ENCODE data around the gene GNG14.

GNG14 gene

DNA sequence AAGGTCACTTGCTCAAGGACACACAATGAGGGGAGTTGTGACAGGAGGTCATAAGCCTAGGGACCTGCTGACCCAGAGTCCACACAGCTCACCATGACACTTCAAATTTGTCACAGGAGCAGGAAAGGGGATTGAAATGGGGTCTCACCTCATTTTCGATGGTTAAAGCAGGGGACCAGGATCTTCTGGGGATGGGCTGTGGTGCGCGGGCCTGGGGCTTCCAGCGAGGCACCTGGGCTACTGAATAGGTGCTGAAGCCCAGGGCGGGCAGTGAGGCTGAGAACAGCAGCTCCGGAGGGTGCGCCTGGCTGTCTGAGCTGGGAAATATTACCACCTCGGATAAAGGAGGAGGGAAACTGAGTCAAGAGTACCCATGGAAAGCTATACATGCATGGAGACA, 32.3 kb upstream of the GNG14 start:
- no peak overlapping the region for H2AFZ ChIP-seq (ENCODE audit: low read depth, low read length)
- H2BK120ac ChIP-seq (ENCODE audit: low read depth, low read length): no peak overlapping the region
- no peak overlapping the region for H3K23ac ChIP-seq (ENCODE audit: low read length in 2 of 2)
- H2BK15ac ChIP-seq (ENCODE audit: low read depth, poor library complexity, severe bottlenecking): no peak overlapping the region
- H3K79me1 ChIP-seq (replicated peaks; ENCODE audit: low read length, poor library complexity, severe bottlenecking): peaks cover 6% of the 10 kb centered on the region
- peaks cover 50 to 66% of the 10 kb centered on the region in 2 experiments for H3K36me3 ChIP-seq (ENCODE audit: control insufficient read depth in 1 of 2, insufficient read depth in 2 of 2, low read depth in 1 of 2, low read length in 2 of 2)
- H3K9ac ChIP-seq (ENCODE audit: low read length): no peak overlapping the region
- H2BK5ac ChIP-seq (ENCODE audit: low read depth, low read length, poor library complexity, severe bottlenecking): no peak overlapping the region
- DNase-seq: no peak
- H3K18ac ChIP-seq (ENCODE audit: low read depth in 1 of 2, low read length in 2 of 2): no peak overlapping the region
- 97% methylated on average over 8 of the region's 8 CpGs for WGBS
- H4K8ac ChIP-seq (ENCODE audit: low read length): no peak overlapping the region
- no peak overlapping the region for H3K14ac ChIP-seq (ENCODE audit: low read length in 2 of 2)
- H2BK12ac ChIP-seq (ENCODE audit: low read length in 2 of 2): no peak overlapping the region
- no peak overlapping the region for H4K91ac ChIP-seq (ENCODE audit: low read length)
- H3K4me2 ChIP-seq (ENCODE audit: low read length, poor library complexity, severe bottlenecking): no peak overlapping the region
- no peak overlapping the region for H3K4ac ChIP-seq (ENCODE audit: low read depth in 1 of 2, low read length in 2 of 2)
- H3K4me3 ChIP-seq (ENCODE audit: insufficient read depth in 1 of 2, low read depth in 1 of 2, low read length in 2 of 2): no peak overlapping the region
- no peak overlapping the region for H3K27ac ChIP-seq (ENCODE audit: low read length, poor library complexity, severe bottlenecking)
- no peaks in the 10 kb centered on the region for H3K9me3 ChIP-seq (ENCODE audit: control insufficient read depth, low read length)
- no peaks in the 10 kb centered on the region for H3K27me3 ChIP-seq (ENCODE audit: control insufficient read depth in 1 of 2, insufficient read depth in 1 of 2, low read length in 2 of 2)
- H2AK5ac ChIP-seq (ENCODE audit: low read length, severe bottlenecking): no peak overlapping the region
- H3K4me1 ChIP-seq (ENCODE audit: control insufficient read depth, insufficient read depth, low read depth, low read length): no peaks in the 10 kb centered on the region

DNA sequence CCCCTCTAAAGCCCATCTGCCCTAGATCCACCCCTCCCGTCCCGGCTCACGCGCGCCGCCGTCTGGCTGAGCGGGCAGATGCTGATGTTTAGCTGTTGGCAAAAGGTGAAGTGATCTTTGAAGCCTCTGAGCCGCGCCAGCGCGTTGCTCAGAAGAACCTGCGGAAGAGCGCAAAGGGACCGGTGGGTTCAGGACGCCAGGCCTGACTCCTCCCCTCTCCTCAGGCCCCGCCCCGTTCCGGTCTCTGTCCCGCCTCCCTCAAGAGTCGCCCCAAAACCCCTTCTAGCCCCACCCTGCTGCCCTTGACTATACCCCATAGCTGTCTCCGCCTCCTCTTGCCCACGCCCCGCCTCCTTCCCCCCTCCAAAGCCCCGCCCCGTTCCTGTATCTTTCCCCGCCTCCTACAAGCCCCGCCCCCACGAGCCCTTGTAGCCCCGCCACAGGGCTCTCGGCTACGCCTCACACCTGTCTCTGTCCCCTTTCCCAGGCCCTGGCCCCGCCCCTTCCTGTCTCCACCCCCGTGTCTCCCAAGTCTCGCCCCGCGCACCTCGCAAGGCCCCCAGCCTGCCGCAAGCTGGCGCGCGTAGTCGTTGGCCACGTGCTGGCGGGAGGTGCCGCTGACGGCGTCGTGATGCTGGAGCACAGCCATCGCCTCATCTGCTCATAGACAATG, 30.8 kb upstream of the GNG14 start:
- H4K91ac ChIP-seq (ENCODE audit: low read length): peak overlapping the region; percentile 83
- DNase-seq: no peak
- no peak overlapping the region for H2BK12ac ChIP-seq (ENCODE audit: low read length in 2 of 2)
- no peak overlapping the region for H2AK5ac ChIP-seq (ENCODE audit: low read length, severe bottlenecking)
- H3K23ac ChIP-seq (ENCODE audit: low read length in 2 of 2): no peak overlapping the region
- no peak overlapping the region for H3K18ac ChIP-seq (ENCODE audit: low read depth in 1 of 2, low read length in 2 of 2)
- no peaks in the 10 kb centered on the region for H3K4me1 ChIP-seq (ENCODE audit: control insufficient read depth, insufficient read depth, low read depth, low read length)
- 88% methylated on average over 50 of the region's 50 CpGs for WGBS
- H3K14ac ChIP-seq (ENCODE audit: low read length in 2 of 2): no peak overlapping the region
- peaks cover 53 to 76% of the 10 kb centered on the region in 2 experiments for H3K36me3 ChIP-seq (ENCODE audit: control insufficient read depth in 1 of 2, insufficient read depth in 2 of 2, low read depth in 1 of 2, low read length in 2 of 2)
- H3K4ac ChIP-seq (ENCODE audit: low read depth in 1 of 2, low read length in 2 of 2): no peak overlapping the region
- H2BK5ac ChIP-seq (ENCODE audit: low read depth, low read length, poor library complexity, severe bottlenecking): no peak overlapping the region
- H3K9me3 ChIP-seq (ENCODE audit: control insufficient read depth, low read length): no peaks in the 10 kb centered on the region
- no peak overlapping the region for H3K4me2 ChIP-seq (ENCODE audit: low read length, poor library complexity, severe bottlenecking)
- H3K27ac ChIP-seq (ENCODE audit: low read length, poor library complexity, severe bottlenecking): no peak overlapping the region
- H2BK120ac ChIP-seq (ENCODE audit: low read depth, low read length): no peak overlapping the region
- peak overlapping the region; percentile 49 for H4K8ac ChIP-seq (ENCODE audit: low read length)
- H3K9ac ChIP-seq (ENCODE audit: low read length): no peak overlapping the region
- no peaks in the 10 kb centered on the region for H3K27me3 ChIP-seq (ENCODE audit: control insufficient read depth in 1 of 2, insufficient read depth in 1 of 2, low read length in 2 of 2)
- H2AFZ ChIP-seq (ENCODE audit: low read depth, low read length): no peak overlapping the region
- no peak overlapping the region for H3K4me3 ChIP-seq (ENCODE audit: insufficient read depth in 1 of 2, low read depth in 1 of 2, low read length in 2 of 2)
- H2BK15ac ChIP-seq (ENCODE audit: low read depth, poor library complexity, severe bottlenecking): no peak overlapping the region
- H3K79me1 ChIP-seq (replicated peaks; ENCODE audit: low read length, poor library complexity, severe bottlenecking): peaks cover 6% of the 10 kb centered on the region

DNA sequence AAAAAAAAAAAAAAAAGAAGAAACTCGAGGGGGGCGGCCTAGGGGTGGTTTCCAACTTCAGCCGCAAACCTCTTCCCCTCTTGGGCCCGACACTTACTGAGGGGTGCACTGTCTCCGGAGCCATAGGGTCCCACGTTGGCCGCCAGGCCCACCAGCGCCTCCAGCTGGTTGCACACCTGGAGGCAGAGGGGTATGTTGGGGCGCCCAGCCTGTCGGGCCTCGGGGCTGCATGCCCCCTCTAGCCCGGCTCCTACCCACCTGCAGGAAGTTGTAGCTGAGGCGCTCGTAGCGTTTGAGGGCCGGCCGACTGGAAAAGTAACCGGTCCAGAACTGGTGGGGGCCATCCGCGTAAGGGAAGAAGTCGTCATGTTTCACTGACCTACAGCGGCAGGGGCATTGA, 29.8 kb upstream of the GNG14 start:
- H2AK5ac ChIP-seq (ENCODE audit: low read length, severe bottlenecking): no peak overlapping the region
- H2BK15ac ChIP-seq (ENCODE audit: low read depth, poor library complexity, severe bottlenecking): no peak overlapping the region
- no peak overlapping the region for H3K4me3 ChIP-seq (ENCODE audit: insufficient read depth in 1 of 2, low read depth in 1 of 2, low read length in 2 of 2)
- H3K4ac ChIP-seq (ENCODE audit: low read depth in 1 of 2, low read length in 2 of 2): no peak overlapping the region
- H3K9me3 ChIP-seq (ENCODE audit: control insufficient read depth, low read length): no peaks in the 10 kb centered on the region
- no peak overlapping the region for H3K14ac ChIP-seq (ENCODE audit: low read length in 2 of 2)
- DNase-seq: no peak
- no peak overlapping the region for H3K9ac ChIP-seq (ENCODE audit: low read length)
- H3K4me1 ChIP-seq (ENCODE audit: control insufficient read depth, insufficient read depth, low read depth, low read length): no peaks in the 10 kb centered on the region
- no peak overlapping the region for H3K27ac ChIP-seq (ENCODE audit: low read length, poor library complexity, severe bottlenecking)
- no peak overlapping the region for H3K23ac ChIP-seq (ENCODE audit: low read length in 2 of 2)
- no peaks in the 10 kb centered on the region for H3K27me3 ChIP-seq (ENCODE audit: control insufficient read depth in 1 of 2, insufficient read depth in 1 of 2, low read length in 2 of 2)
- H3K36me3 ChIP-seq (ENCODE audit: control insufficient read depth in 1 of 2, insufficient read depth in 2 of 2, low read depth in 1 of 2, low read length in 2 of 2): peaks cover 52 to 81% of the 10 kb centered on the region in 2 experiments
- no peak overlapping the region for H3K4me2 ChIP-seq (ENCODE audit: low read length, poor library complexity, severe bottlenecking)
- no peak overlapping the region for H3K18ac ChIP-seq (ENCODE audit: low read depth in 1 of 2, low read length in 2 of 2)
- H2AFZ ChIP-seq (ENCODE audit: low read depth, low read length): no peak overlapping the region
- no peak overlapping the region for H2BK120ac ChIP-seq (ENCODE audit: low read depth, low read length)
- WGBS: 96% methylated on average over 21 of the region's 22 CpGs
- no peak overlapping the region for H4K8ac ChIP-seq (ENCODE audit: low read length)
- H2BK5ac ChIP-seq (ENCODE audit: low read depth, low read length, poor library complexity, severe bottlenecking): no peak overlapping the region
- H4K91ac ChIP-seq (ENCODE audit: low read length): no peak overlapping the region
- H2BK12ac ChIP-seq (ENCODE audit: low read length in 2 of 2): no peak overlapping the region
- H3K79me1 ChIP-seq (replicated peaks; ENCODE audit: low read length, poor library complexity, severe bottlenecking): peaks cover 6% of the 10 kb centered on the region

DNA sequence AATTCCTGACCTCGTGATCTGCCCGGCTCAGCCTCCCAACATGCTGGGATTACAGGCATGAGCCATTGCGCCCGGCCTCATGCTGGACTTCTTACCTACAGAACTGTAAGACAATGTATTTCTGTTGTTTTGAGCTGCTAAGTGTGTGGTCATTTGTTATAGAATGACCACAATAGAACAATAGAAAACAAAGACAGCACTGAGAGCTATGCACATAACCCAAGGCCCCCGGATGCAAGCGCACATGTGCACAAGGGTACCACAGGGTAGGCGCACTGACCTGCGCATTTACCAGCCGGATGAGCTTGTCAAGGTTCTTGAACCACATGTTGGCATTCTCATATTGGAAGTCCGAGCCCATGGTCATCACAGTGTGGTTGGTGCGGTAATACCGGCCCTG, 26.8 kb upstream of the GNG14 start:
- 87% methylated on average over 10 of the region's 12 CpGs for WGBS
- H3K9ac ChIP-seq (ENCODE audit: low read length): no peak overlapping the region
- no peak overlapping the region for H3K4me3 ChIP-seq (ENCODE audit: insufficient read depth in 1 of 2, low read depth in 1 of 2, low read length in 2 of 2)
- H2BK12ac ChIP-seq (ENCODE audit: low read length in 2 of 2): no peak overlapping the region
- no peak for DNase-seq
- no peak overlapping the region for H2BK5ac ChIP-seq (ENCODE audit: low read depth, low read length, poor library complexity, severe bottlenecking)
- H3K14ac ChIP-seq (ENCODE audit: low read length in 2 of 2): no peak overlapping the region
- no peak overlapping the region for H2AFZ ChIP-seq (ENCODE audit: low read depth, low read length)
- peaks cover 5% of the 10 kb centered on the region for H3K4me1 ChIP-seq (ENCODE audit: control insufficient read depth, insufficient read depth, low read depth, low read length)
- H4K91ac ChIP-seq (ENCODE audit: low read length): peak overlapping the region; percentile 18
- no peaks in the 10 kb centered on the region for H3K9me3 ChIP-seq (ENCODE audit: control insufficient read depth, low read length)
- no peaks in the 10 kb centered on the region for H3K27me3 ChIP-seq (ENCODE audit: control insufficient read depth in 1 of 2, insufficient read depth in 1 of 2, low read length in 2 of 2)
- H2BK15ac ChIP-seq (ENCODE audit: low read depth, poor library complexity, severe bottlenecking): no peak overlapping the region
- no peak overlapping the region for H3K4me2 ChIP-seq (ENCODE audit: low read length, poor library complexity, severe bottlenecking)
- H2BK120ac ChIP-seq (ENCODE audit: low read depth, low read length): no peak overlapping the region
- no peak overlapping the region for H3K4ac ChIP-seq (ENCODE audit: low read depth in 1 of 2, low read length in 2 of 2)
- H3K23ac ChIP-seq (ENCODE audit: low read length in 2 of 2): no peak overlapping the region
- no peak overlapping the region for H3K18ac ChIP-seq (ENCODE audit: low read depth in 1 of 2, low read length in 2 of 2)
- H3K27ac ChIP-seq (ENCODE audit: low read length, poor library complexity, severe bottlenecking): no peak overlapping the region
- H3K36me3 ChIP-seq (ENCODE audit: control insufficient read depth in 1 of 2, insufficient read depth in 2 of 2, low read depth in 1 of 2, low read length in 2 of 2): peaks cover 65 to 84% of the 10 kb centered on the region in 2 experiments
- H4K8ac ChIP-seq (ENCODE audit: low read length): no peak overlapping the region
- peaks cover 29% of the 10 kb centered on the region for H3K79me1 ChIP-seq (replicated peaks; ENCODE audit: low read length, poor library complexity, severe bottlenecking)
- H2AK5ac ChIP-seq (ENCODE audit: low read length, severe bottlenecking): no peak overlapping the region

Measured in mesenchymal stem cell (in vitro differentiated cells and primary cell).